ENCODE data around the gene SUMF1. TPM values are rescaled to one million over a fixed set of nuclear protein-coding genes. Genes with fewer than 3 reads are reported as not detected.

The SUMF1 gene
- total and polyA plus RNA-seq, 2 of the 4 experiments (the other 2 are of a cell fraction): 26.3 to 38.4 TPM

- DNase-seq: no peak
- TF ChIP-seq RAD21 (IDR thresholded peaks at IDR 0.05; ENCODE audit: low read length): no peak
- no peak for TF ChIP-seq CHD1 (IDR thresholded peaks at IDR 0.05; ENCODE audit: low read depth, low read length)
- no peak for TF ChIP-seq RCOR1 (IDR thresholded peaks at IDR 0.05; ENCODE audit: insufficient replicate concordance, low read length)
- TF ChIP-seq BHLHE40 (IDR thresholded peaks at IDR 0.05; ENCODE audit: low read depth, low read length): no peak
- no peak for TF ChIP-seq MAZ (IDR thresholded peaks at IDR 0.05; ENCODE audit: borderline replicate concordance, low read depth, low read length)
- no peak for TF ChIP-seq MAFK (IDR thresholded peaks at IDR 0.05; ENCODE audit: low read depth, low read length)
- TF ChIP-seq FOS (IDR thresholded peaks at IDR 0.05; ENCODE audit: low read depth, low read length): no peak
- no peak for TF ChIP-seq RFX5 (IDR thresholded peaks at IDR 0.05; ENCODE audit: low read depth, low read length)
- no peak overlapping the region for H3K27ac ChIP-seq (ENCODE audit: insufficient read depth, low read length)
- H3K9me3 ChIP-seq (ENCODE audit: control insufficient read depth, insufficient read depth, low read length): no peaks in the 10 kb centered on the region
- H4K20me1 ChIP-seq (ENCODE audit: insufficient read depth, low read length): no peaks in the 10 kb centered on the region
- no peak overlapping the region for H3K4me3 ChIP-seq (ENCODE audit: insufficient read depth, low read depth, low read length)
- ChIA-PET POLR2A (ENCODE audit: unreplicated experiment) (no interaction called here), CTCF (interaction anchor here (0.6 kb wide), 1 partner anchor 26 kb away, joined by 3 read pairs; no protein-coding TSS in a partner anchor)
- no peak overlapping the region for H2BK120ac ChIP-seq (ENCODE audit: low read depth, low read length)
- dilution Hi-C loops (cut with HindIII; ENCODE audit: low sequenced_read_pairs, unreplicated experiment): no loop called here
- H3K56ac ChIP-seq (ENCODE audit: extremely low read depth, insufficient read depth, low read length): no peak overlapping the region
- in situ Hi-C loops (cut with MboI; ENCODE audit: low sequenced_read_pairs): no loop called here
- H2BK5ac ChIP-seq (ENCODE audit: low read depth, low read length, poor library complexity, severe bottlenecking): no peak overlapping the region
- no peaks in the 10 kb centered on the region for H3K9me1 ChIP-seq (ENCODE audit: insufficient read depth, low read length)
- no peak overlapping the region for H2BK15ac ChIP-seq (ENCODE audit: low read depth, low read length)
- no peak overlapping the region for H2BK20ac ChIP-seq (ENCODE audit: low read depth, low read length)
- H3K4me1 ChIP-seq (ENCODE audit: control insufficient read depth, insufficient read depth, low read length): no peaks in the 10 kb centered on the region
- no peak overlapping the region for H3K9ac ChIP-seq (ENCODE audit: low read depth, low read length)
- no peak overlapping the region for H3K4ac ChIP-seq (ENCODE audit: low read depth, low read length)
- intact Hi-C loops (cut with micrococcal nuclease): no loop called here
- no peaks in the 10 kb centered on the region for H3K79me1 ChIP-seq (ENCODE audit: low read depth in 1 of 2, low read length in 2 of 2)
- H2AK5ac ChIP-seq (ENCODE audit: low read depth, low read length): no peak overlapping the region
- no peaks in the 10 kb centered on the region for H3K36me3 ChIP-seq (ENCODE audit: control insufficient read depth, insufficient read depth, low read length)
- H2AFZ ChIP-seq (replicated peaks; ENCODE audit: low read length, poor library complexity): no peak overlapping the region
- no peak overlapping the region for H2AK9ac ChIP-seq (replicated peaks; ENCODE audit: low read depth, low read length, poor library complexity)
- H3K27me3 ChIP-seq (ENCODE audit: control insufficient read depth, insufficient read depth, low read length): no peaks in the 10 kb centered on the region
- ATAC-seq (ENCODE audit: low read depth): no peak
- no peak overlapping the region for H3K14ac ChIP-seq (replicated peaks; ENCODE audit: low read depth, low read length)
- BruUV-seq (replicated peaks): no TSS peak
- H4K8ac ChIP-seq (ENCODE audit: low read depth in 2 of 2, low read length in 2 of 2): no peak overlapping the region
- H3K23ac ChIP-seq (ENCODE audit: low read depth, low read length): no peak overlapping the region
- no peak overlapping the region for H3K18ac ChIP-seq (ENCODE audit: low read depth, low read length)
- no peak overlapping the region for H4K5ac ChIP-seq (ENCODE audit: low read depth, low read length)
- H3K4me2 ChIP-seq (ENCODE audit: low read depth, low read length): no peak overlapping the region
- H4K91ac ChIP-seq (ENCODE audit: insufficient read depth, low read depth, low read length): no peak overlapping the region
Measured at GRCh38 chr3:4509043-4509442, 42.0 kb upstream of the SUMF1 start.
